ENCODE data around the gene DFFA. TPM values are rescaled to one million over a fixed set of nuclear protein-coding genes. Genes with fewer than 3 reads are reported as not detected.

The DFFA gene
- total RNA-seq, 2 experiments from 2014 or later, result 76.7 to 81.8 TPM

GRCh38 chr1:10510520-10511493, 38.5 kb upstream of the DFFA start:
- peak; percentile 94 for DNase-seq
- H3K27me3 Mint-ChIP-seq, result no peaks in the 10 kb centered on the region
- peak overlapping the region; percentile 93 for H3K27ac Mint-ChIP-seq
- ChIA-PET POLR2A (interaction anchor here (1.0 to 4.6 kb wide), 6 partner anchors 10 to 16 kb away, joined by 3 to 15 read pairs (median 8); no protein-coding TSS in a partner anchor), CTCF (interaction anchor here (0.9 to 13.3 kb wide), 5 partner anchors 10 to 181 kb away, joined by 3 to 202 read pairs (median 4); partner anchors contain the start of gene CENPS)
- intact Hi-C loops (cut with micrococcal nuclease), result loop anchor here (5.0 to 10.0 kb wide), 2 partner anchors 181 to 424 kb away; no protein-coding TSS in a partner anchor
- H3K4me3 Mint-ChIP-seq, result peak overlapping the region; percentile 50
- peaks cover 1% of the 10 kb centered on the region for H3K36me3 Mint-ChIP-seq (ENCODE audit: low read depth)
- peaks cover 65% of the 10 kb centered on the region for H3K4me1 Mint-ChIP-seq (ENCODE audit: low read depth)
- no peaks in the 10 kb centered on the region for H3K9me3 Mint-ChIP-seq
- ATAC-seq, result peak; percentile 92
- no peak for TF ChIP-seq CTCF (IDR thresholded peaks at IDR 0.05)

- POLR2A ChIA-PET, result interaction anchor here (1.2 to 4.6 kb wide), 5 partner anchors 11 to 172 kb away, joined by 3 to 15 read pairs (median 7); no protein-coding TSS in a partner anchor
- intact Hi-C loops (cut with micrococcal nuclease), result loop anchor here (5.0 to 10.0 kb wide), 2 partner anchors 182 to 425 kb away; no protein-coding TSS in a partner anchor
- no peaks in the 10 kb centered on the region for H3K9me3 Mint-ChIP-seq
- ATAC-seq (no peak), DNase-seq (no peak)
- H3K4me3 Mint-ChIP-seq, result peak overlapping the region; percentile 50
- peaks cover 61% of the 10 kb centered on the region for H3K4me1 Mint-ChIP-seq (ENCODE audit: low read depth)
- peak overlapping the region; percentile 93 for H3K27ac Mint-ChIP-seq
- no peak for TF ChIP-seq CTCF (IDR thresholded peaks at IDR 0.05)
- H3K27me3 Mint-ChIP-seq, result no peaks in the 10 kb centered on the region
- CTCF ChIA-PET, result interaction anchor here (1.5 to 13.3 kb wide), 2 partner anchors 11 to 15 kb away, joined by 4 to 202 read pairs; no protein-coding TSS in a partner anchor
- H3K36me3 Mint-ChIP-seq (ENCODE audit: low read depth), result peaks cover 1% of the 10 kb centered on the region
Observed at GRCh38 chr1:10509809-10510509, 37.6 kb upstream of the DFFA start.

- H3K9me3 Mint-ChIP-seq, result no peaks in the 10 kb centered on the region
- no peaks in the 10 kb centered on the region for H3K27me3 Mint-ChIP-seq
- DNase-seq, result no peak
- peaks cover 1% of the 10 kb centered on the region for H3K36me3 Mint-ChIP-seq (ENCODE audit: low read depth)
- H3K4me1 Mint-ChIP-seq (ENCODE audit: low read depth), result peaks cover 49% of the 10 kb centered on the region
- intact Hi-C loops (cut with micrococcal nuclease), result no loop called here
- POLR2A ChIA-PET, result interaction anchor here (1.2 to 4.6 kb wide), 3 partner anchors 10 to 174 kb away, joined by 3 to 15 read pairs (median 11); no protein-coding TSS in a partner anchor
- CTCF ChIA-PET, result interaction anchor here (0.8 to 13.3 kb wide), 8 partner anchors 14 to 460 kb away, joined by 3 to 202 read pairs (median 6); partner anchors contain the start of genes CENPS and DFFA
- no peak for TF ChIP-seq CTCF (IDR thresholded peaks at IDR 0.05)
- H3K4me3 Mint-ChIP-seq, result no peak overlapping the region
- ATAC-seq, result no peak
- H3K27ac Mint-ChIP-seq, result no peak overlapping the region
Observed at GRCh38 chr1:10508511-10508951, 36.2 kb upstream of the DFFA start.

GRCh38 chr1:10507111-10507879, 35.0 kb upstream of the DFFA start:
- ATAC-seq, result peak; percentile 57
- H3K4me3 Mint-ChIP-seq, result no peak overlapping the region
- peak; percentile 88 for TF ChIP-seq CTCF (IDR thresholded peaks at IDR 0.05)
- ChIA-PET POLR2A (interaction anchor here (0.5 to 4.6 kb wide), 2 partner anchors 12 to 508 kb away, joined by 3 to 15 read pairs; no protein-coding TSS in a partner anchor), CTCF (interaction anchor here (0.6 to 13.3 kb wide), 28 partner anchors 9 to 461 kb away, joined by 3 to 202 read pairs (median 4); partner anchors contain the start of gene CENPS)
- no peaks in the 10 kb centered on the region for H3K27me3 Mint-ChIP-seq
- H3K36me3 Mint-ChIP-seq (ENCODE audit: low read depth), result peaks cover 1% of the 10 kb centered on the region
- H3K27ac Mint-ChIP-seq, result no peak overlapping the region
- no peaks in the 10 kb centered on the region for H3K9me3 Mint-ChIP-seq
- intact Hi-C loops (cut with micrococcal nuclease), result no loop called here
- H3K4me1 Mint-ChIP-seq (ENCODE audit: low read depth), result peaks cover 42% of the 10 kb centered on the region
- DNase-seq, result peak; percentile 69

Data from activated CD8-positive, alpha-beta T cell treated with anti-CD3 and anti-CD28 coated beads for 36 hours (primary cell).